Breast epithelium (tissue), 3 donors: ENCODE data around the gene MFSD6.

ENCODE experiments used
- CTCF ChIP-seq, 3 donors: fragments of 450-650 bp; IDR thresholded peaks; one replicate each; pipeline ENCODE4 v1.5.1; 2016 to 2017; ENCODE audit warnings: antibody characterized with exemption in 3 of 3, mild to moderate bottlenecking in 3 of 3, moderate library complexity in 3 of 3
- POLR2A ChIP-seq: fragments of 450-650 bp; IDR thresholded peaks from one replicate; pipeline ENCODE4 v1.6.1; 2016; ENCODE audit warnings: antibody characterized with exemption, mild to moderate bottlenecking, moderate library complexity
- POLR2AphosphoS5 ChIP-seq, 3 donors: sonication (generic); formaldehyde crosslinking; IDR thresholded peaks; one replicate each; pipeline ENCODE4 v1.6.1; 2017; ENCODE audit warnings: antibody characterized with exemption in 3 of 3

- no peak for TF ChIP-seq CTCF (IDR thresholded peaks at IDR 0.05)
- TF ChIP-seq POLR2A: no peak
- no peak for TF ChIP-seq POLR2AphosphoS5 (IDR thresholded peaks at IDR 0.05)
These were observed 20.7 kb upstream of the MFSD6 start for GRCh38 chr2:190387422-190387821.
